Stimulated activated CD4-positive, alpha-beta T cell treated with anti-CD3 and anti-CD28 coated beads, Interleukin-1b, Interleukin-23, amount 100 ng/mL, for 1 hour (primary cell): ENCODE data around the gene RNF220.

Experiments used
- DNase-seq, 2 donors: peaks; one replicate each; pipeline ENCODE4 v3.0.0-alpha.2; 2020; ENCODE audit warnings: low read depth in 2 of 2

The RNF220 gene

DNA sequence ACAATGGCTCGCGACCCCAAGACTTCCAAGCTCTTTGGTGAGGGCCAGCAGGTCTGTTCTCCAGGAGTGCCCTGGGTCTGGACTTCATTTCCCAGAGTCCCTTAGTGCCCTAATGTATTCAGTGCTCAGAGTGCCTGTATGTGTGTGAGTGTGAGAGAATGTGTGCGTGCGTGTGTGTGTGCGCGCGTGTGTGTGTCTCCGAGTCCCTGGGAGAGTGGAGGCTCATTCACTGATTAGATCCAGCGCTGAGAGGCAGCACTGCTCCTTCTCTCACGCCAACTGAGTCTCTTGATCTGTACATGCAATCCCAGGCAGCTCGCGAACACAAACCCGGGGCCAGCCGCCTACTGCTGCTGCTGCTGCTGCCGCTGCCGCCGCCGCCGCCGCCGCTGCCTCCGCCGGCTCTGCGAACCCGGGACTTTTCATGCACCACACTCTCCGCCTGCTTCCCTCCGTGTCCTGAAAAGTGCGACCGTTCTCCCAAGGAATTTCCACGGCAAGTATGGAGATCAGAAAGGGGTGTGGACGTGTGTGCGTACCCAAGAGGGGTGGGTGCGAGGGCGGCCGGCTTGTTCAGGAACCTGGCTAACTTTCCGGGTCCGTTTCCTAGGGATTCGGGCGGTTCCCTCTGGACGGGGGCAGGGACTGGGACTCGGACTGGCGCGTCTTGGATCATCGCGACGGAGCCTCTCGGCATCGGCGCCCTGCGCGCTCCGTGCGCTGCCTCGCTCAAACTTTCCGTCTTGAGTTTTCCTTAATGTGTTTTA, at the start of gene RNF220:
RNF220 (plus strand) TSS at position 225 of the 767 bp plus-strand sequence.
- no peak for DNase-seq

DNA sequence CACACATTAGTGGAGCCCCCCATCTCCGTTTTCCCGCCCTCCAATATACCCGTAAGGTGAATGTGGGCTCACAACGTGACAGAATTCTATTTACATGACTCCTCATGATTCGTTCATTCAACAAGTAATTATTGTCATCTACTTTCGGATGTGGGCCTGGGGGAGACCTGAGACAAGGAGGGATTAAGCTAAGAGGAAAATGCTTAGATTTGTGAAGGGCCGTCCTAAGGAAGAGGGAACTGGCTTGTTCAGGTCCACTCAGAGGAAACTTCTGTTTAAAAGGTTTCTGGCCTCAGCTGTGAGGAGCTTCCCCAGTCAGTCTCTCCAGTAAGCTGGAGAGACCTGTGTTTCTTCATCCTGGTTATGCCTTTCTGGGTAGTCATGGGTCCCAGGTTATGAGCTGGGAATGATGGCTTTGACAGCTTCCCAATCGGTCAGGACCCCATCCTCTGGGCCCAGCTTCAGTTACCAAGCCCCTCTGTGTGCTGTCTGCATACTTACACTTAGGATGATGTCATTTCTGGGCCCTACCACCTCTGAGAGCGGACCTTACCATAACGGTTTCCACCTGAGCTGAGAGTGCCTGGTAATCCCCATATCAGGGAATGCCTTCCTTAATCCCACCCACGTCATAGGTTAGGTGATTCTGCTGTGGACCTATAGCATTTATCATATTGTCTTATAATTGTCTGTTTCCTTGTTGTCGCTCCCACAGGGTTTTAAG, 49.3 kb upstream of the RNF220 start:
- DNase-seq, result no peak

DNA sequence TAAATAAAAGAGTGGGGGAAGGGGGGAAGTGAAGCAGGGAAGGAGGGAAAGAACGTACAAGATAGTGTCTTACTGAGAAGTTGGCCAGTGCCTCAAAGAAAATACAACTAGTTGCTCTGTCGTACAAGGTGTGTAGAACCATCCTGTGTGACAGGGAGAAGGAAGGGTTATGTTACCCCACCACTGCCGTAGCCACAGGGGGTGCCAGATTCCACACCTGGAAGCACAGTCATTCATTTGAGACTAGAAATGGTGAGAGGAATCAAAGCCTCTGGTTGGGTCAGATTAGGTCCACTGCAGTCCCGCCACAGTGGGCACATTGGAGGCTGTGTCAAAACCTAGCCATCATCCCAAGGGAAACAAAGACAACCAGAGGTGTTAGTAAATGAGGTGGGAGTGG, 47.3 kb upstream of the RNF220 start:
- no peak for DNase-seq

DNA sequence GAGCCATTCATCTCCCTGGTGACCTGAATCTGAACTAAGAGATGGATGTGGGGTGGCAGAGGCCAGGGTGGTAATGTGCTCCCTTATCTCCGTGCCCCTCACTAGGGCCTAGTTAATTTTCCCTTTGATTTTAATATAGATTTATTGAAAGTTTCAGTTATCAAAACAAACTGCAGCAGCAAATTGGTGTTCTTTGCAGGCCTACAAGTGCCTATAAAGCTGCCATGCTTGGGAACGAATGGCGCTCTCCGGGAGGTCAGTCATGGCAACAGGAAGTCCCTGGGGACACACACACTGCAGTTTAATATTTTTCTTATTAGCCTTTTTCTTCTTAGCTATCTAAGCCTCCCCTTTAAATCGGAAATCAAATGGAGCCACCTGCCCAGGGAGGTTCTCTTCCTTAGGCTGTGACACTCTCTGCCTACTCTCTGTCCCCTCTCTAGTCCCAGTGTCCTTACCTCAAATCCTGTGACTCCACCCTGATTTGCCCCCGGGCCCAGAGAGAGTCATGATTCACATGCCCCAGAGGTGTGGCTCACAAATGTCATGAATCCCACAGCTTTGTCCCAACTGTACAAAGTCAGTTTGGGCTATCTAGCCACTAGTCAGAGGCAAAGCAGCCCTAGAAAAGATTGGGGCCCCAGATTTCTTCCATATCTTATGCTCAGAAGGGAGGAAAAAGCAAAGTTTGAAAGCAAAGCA, 45.7 kb upstream of the RNF220 start:
- no peak for DNase-seq

DNA sequence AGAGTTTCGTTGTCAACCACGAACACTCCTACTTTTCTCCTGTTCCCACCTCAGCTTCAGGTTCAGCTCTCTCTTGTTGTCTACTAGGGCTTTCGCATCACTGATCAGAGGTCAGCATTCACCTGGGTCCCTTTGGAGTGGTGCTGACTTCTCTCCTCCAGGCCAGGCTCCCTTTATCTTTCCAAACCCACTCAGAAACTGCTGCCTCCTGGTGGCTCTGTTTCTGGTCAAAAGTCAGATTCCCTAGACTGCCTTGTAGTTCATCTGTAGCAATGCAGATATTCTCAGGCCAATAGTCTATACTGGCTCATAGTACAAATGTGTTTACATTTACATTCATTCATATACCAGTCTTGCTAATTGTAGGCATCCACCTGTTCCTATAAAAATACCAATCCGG, 43.6 kb upstream of the RNF220 start:
- DNase-seq, result no peak

DNA sequence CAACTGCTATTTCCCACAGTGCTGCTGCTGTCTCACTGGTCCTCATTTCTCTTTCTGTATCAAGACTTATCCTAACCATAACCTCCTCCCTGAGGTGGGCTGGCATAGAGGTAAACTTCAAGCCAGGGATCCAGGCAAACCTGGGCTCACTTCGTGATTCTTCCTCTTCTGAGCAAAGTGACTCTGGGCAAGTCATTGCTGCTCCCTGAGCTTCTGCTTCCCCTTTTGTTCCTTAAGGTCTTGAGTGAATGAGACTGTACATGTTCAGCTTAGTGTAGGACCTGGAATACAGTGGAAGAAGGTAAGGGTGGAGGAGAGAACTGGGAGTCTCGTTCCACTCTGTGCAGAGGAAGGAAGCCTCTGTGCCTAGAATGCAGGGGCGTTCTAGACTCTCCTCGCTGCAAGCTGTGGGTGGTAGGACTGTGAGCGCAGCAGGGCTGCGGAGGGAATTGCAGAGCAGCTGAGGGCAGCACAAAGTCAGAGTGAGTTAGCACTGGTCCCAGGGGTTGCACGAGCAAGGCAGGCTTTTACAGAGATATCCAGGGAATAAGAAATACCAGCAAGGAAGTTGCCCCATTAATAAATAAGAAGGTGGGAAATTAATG, 38.6 kb upstream of the RNF220 start:
- no peak for DNase-seq

DNA sequence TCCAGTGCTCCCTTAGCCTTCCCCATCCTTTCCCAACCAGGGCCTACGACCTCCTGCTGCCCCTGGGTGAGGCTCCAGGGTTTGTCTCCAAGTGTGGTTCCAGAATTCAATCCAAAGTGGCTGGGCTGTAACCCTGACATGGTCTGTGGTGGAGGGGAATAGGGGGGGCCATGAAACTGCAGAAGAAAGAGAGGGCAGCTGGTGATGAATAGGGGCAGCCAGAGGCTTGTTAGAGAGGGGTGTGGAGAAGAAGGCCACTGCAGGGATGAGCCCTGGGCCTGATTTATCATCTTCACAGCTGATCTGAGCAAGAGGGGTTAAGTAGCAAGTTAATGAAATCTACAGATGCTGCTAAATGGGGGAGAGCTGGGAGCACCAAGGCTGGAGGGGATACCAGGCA, 37.1 kb upstream of the RNF220 start:
- DNase-seq, result no peak

DNA sequence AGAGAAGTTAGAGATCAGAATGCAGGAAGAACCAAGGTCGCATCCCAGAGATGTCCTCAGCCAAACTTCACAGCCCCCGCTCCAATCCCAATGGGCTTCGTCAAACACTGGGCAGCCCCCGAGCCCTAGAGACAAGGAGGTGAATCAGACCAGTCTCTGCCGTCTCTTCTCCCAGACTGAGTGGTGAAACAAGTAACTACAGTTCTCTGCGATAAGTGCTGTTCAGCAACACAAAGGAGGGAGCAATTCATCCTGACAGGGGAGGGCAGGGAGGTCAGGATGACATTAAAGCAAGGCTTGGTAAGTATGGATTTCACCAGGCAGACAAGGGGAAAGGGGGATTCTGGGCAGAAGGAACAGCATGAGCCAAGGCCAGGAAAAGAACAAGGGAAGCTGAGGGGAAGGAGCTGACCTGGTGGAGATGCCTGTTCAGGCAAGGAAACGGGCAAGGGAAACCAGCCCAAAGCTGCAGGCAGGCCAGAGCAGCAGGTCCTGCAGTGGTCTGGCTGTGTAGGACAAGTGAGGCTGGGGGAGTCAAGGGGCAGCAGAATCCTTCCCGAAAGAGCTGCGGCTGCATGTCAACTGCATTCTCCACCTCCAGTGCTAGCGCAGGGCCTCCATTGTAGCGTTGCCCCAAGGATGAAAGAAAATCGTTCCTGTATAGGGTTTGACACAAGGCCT, 36.4 kb upstream of the RNF220 start:
- DNase-seq, result no peak

DNA sequence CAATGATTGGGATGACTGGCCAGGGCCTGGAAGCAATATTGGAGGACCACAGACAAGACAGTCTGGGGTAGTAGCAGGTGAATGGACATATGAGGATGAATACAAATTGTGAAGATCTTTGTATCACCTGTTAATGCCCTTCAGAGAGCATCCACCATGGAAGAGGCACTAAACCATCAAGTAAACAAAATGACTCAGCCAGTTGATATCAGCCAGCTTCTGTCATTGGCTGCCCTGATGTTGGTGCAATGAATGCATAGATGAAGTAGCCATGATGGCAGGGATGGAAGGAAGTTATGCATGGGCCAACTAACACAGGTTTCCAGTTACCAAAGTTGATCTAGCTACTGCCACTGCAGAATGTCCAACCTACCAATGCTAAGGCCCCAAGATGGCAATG, 33.8 kb upstream of the RNF220 start:
- DNase-seq, result no peak

DNA sequence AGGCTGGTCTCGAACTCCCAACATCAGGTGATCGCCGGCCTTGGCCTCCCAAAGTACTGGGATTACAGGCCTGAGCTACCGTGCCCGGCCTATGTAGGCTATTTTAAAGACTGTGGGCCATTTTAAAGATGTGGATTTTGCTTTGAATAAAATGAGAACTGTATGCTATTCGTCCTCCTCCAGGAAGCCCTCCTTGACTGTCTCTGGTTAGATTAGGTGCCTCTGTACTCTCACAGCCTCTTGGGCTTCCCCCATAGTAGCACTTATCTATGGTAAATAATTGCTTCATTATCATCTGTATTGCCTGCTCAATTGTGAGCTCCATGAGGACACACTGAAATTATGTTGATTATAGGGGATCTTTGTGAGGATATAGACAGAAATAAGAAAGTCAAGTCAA, 29.5 kb upstream of the RNF220 start:
- no peak for DNase-seq

DNA sequence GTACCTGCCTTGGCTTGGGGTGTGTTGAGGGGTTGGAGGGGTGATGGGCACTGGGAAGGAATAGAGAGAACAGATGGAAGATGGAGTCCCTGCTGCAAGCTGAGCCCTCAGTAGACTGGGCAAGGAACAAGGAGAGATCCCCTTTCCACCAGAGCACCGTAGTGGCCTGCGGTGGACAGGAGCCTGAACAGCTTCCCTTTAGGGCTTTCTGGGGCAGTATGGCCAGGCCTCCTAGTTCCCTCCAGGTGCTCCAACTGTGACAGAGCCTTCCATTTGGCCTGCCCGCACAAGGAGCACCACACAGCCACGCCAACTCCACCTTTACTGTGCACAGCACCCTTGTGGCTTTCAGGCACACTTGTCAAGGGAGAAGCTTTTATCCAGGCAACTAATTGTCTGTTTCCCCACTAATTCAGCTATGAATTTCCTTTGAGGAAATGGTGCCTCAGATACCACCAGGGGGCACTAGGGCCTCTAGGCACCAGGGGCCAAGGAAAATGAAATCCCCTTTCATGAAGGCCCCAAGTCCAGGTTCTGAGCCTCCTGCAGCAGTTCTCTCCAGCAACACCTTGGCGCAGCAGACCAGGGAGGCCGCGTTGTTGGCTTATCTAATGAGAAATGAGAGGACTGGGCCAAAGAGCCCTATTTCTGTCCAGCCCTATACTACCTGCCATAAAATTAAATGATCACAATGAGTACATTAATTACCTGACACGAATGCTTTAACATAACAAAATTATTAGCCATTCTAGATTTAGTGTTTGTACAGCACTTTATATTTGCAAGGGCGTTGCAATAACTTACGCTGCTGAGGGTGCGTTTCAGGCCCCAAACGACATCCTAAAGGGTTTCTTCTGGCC, 26.9 kb upstream of the RNF220 start:
- peak in 1 of 2 donors; percentile 11 for DNase-seq

DNA sequence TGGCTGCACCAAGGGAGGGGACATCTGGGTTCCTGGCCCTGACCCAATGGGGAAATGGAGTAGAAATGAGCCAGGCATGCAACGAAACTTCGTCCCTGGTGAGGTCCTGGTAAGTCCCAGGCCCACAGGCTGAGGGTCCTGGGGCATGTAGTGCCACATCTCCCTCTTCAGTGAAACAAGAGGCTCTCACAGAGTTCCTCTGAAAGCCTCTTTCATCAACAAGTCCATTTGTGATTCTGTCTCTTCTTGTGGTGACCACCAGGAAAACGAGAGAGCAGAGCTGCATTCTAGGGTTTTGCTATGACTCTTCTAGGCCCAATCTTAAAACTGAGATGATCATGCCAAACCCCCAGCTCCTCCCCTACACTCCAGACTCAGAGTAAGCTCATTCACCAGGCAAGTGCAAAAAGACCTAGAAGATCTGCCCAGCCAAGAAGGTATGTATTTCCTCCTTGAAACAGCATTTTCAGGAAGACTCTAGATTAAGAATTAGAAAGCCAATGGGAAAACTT, 24.3 kb upstream of the RNF220 start:
- DNase-seq, result no peak

DNA sequence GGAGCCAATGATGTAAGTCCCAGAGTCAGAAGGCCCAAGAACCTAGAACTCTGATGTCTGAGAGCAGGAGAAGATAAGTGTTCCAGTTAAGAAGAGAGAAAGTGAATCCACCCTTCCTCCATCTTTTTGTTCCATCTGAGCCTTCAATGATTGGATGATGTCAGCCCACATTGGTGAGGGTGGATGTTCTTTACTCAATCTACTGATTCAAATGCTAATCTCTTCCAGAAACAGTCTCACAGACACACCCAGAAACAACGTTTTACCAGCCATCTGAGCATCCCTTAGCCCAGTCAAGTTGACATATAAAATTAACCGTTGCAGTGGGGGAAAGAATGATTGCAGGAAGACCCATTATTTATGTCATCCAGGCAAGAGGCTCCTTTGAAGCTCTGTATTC, 16.5 kb upstream of the RNF220 start:
- no peak for DNase-seq

DNA sequence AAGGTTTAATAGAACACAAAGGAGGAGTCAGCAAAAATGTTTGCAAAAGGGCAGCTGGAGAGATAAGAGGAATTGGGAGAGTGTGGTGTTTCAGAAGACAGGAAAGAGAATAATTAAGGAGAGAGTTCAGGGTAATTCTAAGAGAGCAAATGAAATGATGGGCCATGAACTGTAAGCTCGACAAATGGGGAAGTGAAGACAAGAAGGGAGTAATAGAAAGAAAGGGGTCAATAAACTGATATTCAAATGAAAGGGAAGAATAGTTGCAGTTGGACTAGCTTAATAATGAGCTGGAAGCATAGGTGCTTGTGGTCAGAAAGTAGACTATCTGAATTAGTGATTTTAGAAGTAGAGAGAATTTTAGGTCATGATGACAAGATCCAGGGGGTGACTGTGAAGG, 15.6 kb upstream of the RNF220 start:
- DNase-seq, result no peak

DNA sequence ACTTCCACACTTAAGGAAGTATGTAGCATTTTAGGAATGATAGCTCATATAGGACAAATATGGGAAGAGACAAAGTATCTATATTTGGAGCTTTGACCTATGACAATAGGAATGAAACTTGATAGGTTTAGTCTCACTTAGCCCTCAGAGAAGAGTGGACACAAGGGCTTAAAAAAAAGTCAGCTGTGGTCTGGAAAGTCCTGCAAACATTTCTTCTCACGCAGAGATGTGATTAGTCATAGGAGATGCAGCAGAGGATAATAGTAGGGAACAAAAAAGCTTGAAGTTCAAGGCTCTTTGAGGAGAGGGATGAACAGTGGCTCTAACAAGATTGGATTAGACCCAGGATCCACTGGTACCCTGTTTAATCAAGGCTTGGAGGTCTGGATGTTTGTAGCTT, 14.8 kb upstream of the RNF220 start:
- DNase-seq, result no peak

DNA sequence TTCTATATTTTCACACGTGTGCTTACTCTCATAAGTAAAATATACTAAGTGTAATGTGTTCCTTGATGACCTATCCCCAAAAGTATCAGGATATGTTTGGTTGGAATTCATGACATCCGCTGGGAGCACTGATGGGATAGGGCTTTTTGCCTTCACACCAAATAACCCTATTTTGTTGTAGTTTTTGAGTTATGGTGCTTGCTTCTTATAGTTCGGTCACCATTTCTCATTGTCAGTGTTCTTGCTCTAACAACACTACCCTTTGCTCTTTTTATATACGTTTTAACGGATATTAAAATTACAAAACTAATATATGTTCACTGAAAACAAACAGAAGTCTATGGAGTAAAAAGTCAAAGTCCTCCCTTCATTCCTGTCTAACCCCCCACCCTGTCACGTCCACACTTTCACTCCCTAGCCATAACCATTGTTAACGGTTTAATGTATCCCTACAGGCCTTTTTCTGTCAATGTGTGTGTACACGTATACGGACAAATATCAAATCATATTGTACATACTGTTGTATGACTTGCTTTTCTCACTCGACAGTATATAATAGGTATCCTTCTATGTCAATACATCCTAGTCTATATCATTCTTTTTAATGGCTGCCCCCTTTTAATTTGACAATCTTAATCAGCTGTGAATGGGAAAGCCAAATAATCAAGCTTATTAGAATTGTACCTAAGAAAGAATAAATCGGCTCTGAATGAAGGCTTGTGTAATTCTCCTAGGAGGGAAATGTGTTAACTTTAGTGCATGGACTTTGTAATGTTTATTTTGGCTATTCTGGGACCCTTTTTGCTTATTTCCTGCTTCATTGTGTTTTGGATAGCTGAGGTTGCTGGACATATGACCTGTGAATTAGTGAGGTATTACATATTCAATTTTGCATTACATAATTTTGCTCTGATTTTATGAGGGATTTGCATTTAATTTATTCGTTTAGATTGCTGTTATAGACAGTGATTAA, 3.5 kb upstream of the RNF220 start:
- no peak for DNase-seq

DNA sequence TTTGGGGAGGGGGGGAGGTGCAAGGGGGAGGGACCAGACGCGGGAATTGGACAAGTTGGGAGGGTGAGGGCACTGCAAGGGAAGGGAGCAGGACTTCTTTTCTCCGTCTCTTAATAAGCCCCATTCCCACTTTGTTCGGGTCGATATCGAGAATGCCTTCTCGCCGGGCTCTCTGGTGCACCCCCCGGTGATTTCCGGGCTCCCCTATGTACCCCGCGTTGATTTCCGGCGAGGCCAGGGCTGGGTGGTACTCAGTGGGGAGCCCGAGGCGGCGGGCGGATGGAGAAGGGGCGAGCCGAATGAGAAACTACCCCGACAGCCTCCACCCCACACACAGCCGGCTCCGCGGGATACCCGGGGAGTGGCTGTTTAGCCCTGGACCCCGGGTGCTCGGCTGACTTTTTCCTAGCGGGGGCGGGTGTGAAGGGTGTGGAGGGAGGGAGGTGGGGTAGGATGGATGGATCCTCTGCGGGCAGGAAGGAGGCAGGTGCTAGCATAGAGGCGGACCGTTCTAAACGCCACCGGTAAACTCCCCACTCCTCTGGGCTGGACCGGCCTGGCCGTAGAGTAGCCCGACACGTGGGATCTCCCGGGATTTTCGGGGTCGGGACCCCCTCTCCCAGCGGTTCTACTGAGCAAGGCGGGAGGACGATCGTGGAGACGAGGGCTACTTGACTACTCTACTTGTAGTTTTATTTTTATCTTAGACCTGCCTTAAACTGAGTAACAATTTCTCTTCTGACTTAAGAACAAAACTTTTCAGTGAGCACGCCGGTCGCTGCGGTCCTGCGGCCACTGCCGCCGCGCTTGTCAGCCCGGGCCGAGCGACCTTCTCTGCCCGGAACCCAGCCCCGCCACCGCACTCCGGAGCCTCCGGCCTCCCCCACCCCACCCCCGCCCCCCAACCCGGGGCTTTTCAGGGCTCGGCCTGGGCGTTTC, 1.0 kb downstream of the RNF220 start:
- no peak for DNase-seq

DNA sequence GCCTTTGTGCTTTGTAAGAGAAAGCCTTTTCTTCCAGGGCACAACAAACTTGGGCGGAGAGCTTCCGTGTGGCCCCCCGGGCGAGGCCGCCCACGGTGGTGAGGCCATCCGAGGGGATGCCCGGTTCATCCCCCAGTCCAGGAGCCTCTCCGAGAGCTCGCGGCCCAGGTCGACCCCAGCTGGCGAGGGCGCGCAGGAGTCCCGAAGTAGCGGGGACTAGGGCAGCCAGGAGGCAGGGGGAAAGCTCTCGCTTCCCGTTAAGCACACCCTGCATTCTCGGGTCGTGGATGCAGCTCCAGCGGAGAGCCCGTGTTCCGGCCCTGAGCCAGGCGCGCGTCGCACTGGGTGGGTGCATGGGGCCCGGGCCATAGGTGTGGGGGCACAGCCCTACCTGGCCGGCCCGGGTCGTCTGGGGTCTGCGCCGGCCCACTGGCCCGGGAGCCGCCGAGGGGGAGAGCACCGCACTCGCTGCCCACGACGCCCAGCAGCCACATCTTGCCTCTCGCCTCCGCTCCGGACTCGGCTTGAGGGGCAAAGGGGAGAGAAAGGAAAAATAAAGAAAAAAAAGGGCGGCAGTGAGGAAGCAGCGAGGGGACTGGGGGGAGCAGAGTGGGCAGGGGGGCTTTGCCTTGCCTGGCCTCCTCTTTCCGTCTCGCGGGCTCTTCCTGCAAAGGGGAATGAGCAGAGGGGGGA, 1.8 kb downstream of the RNF220 start:
- DNase-seq, result no peak
